ENCODE data around the gene FASTKD3. TPM values are rescaled to one million over a fixed set of nuclear protein-coding genes. Genes with fewer than 3 reads are reported as not detected.
"Not testable (repeated sequence)": the region's sequence is repeated elsewhere in the genome, so short reads cannot be mapped to it uniquely, and the experiment has no call there.

FASTKD3 gene
- total RNA-seq = 17.7 and 18.3 TPM in 2 replicates

GRCh38 chr5:7868773-7869473 lies at the start of gene FASTKD3, which contains the start of gene MTRR:
FASTKD3 (minus strand) TSS chr5:7869031; CDS start chr5:7868083, 948 bp downstream.
MTRR (plus strand) TSS chr5:7869148; CDS start chr5:7870795, 1,647 bp downstream.
- intact Hi-C loops (cut with micrococcal nuclease) = loop anchor here (1.0 to 5.0 kb wide), 4 partner anchors 9 to 1237 kb away; partner anchors contain the start of gene TENT4A
- peaks cover 46% of the 10 kb centered on the region for H3K36me3 Mint-ChIP-seq (ENCODE audit: low read depth)
- no peaks in the 10 kb centered on the region for H3K27me3 Mint-ChIP-seq
- no peaks in the 10 kb centered on the region for H3K9me3 Mint-ChIP-seq
- H3K4me3 Mint-ChIP-seq = peak within 1 kb of the TSS; percentile 99
- peak; percentile 97 for DNase-seq
- H3K27ac Mint-ChIP-seq = peak within 1 kb of the TSS; percentile 92
- peaks cover 64% of the 10 kb centered on the region for H3K4me1 Mint-ChIP-seq

DNA sequence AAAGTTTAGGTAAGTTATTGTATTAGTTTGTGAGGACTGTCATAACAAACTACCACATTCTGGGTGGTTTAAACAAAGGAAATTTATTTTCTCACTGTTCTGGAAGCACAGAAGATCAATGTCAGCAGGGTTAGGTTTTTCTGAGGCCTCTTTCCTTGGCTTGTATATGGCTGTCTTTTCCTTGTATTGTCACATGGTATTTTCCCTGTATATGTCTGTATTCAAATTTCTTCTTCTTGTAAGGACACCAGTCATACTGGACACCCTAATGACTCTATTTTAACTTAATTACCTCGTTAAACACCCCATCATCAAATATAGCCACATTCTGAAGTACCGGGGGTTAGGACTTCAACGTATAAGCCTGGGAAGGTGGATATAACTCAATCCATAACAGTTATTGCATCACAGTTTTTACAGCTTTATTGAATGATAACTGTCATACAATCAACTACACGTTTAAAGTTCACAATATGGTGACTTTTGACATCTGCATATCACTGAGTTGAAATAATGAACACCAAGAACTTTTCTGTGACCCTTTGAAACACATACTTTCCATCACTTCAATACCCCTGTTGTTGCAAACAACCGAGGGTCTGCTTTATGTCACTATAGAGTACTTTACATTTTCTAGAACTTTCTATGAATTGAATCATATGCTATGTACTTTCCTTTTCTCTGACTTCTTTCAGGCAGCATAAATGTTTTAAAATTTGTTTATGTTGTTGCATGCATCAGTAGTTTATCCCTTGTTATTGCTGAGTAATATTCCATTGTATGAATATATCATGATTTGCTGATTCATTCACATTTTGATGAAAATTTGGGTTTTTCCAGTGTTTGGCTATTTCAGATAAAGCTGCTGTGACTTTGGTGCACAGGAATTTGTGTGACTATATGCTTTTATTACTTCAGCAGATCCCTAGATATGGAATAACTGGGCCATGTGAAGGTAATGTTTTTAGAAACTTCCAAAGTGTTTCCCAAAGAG lies 48.6 kb upstream of the FASTKD3 start:
- H3K36me3 Mint-ChIP-seq (ENCODE audit: low read depth) = peaks cover 6% of the 10 kb centered on the region
- no peak overlapping the region for H3K4me3 Mint-ChIP-seq
- H3K27ac Mint-ChIP-seq = no peak overlapping the region
- H3K27me3 Mint-ChIP-seq = peaks cover 7% of the 10 kb centered on the region
- peaks cover 8% of the 10 kb centered on the region for H3K9me3 Mint-ChIP-seq
- intact Hi-C loops (cut with micrococcal nuclease) = no loop called here
- DNase-seq = no peak
- no peaks in the 10 kb centered on the region for H3K4me1 Mint-ChIP-seq

GRCh38 chr5:7916171-7916804 lies 47.5 kb upstream of the FASTKD3 start:
- intact Hi-C loops (cut with micrococcal nuclease) = no loop called here
- Mint-ChIP-seq H3K36me3 (ENCODE audit: low read depth) (peaks cover 15% of the 10 kb centered on the region), H3K27me3 (peaks cover 4% of the 10 kb centered on the region), H3K4me3 (no peak overlapping the region), H3K27ac (no peak overlapping the region), H3K4me1 (no peaks in the 10 kb centered on the region), H3K9me3 (peaks cover 8% of the 10 kb centered on the region)
- no peak for DNase-seq

- H3K4me3 Mint-ChIP-seq; H3K4me1 Mint-ChIP-seq; H3K27me3 Mint-ChIP-seq; H3K27ac Mint-ChIP-seq; intact Hi-C loops (cut with micrococcal nuclease); DNase-seq: not testable (repeated sequence)
- H3K9me3 Mint-ChIP-seq = peaks cover 31% of the 10 kb centered on the region
- peaks cover 47% of the 10 kb centered on the region for H3K36me3 Mint-ChIP-seq (ENCODE audit: low read depth)
Measured at GRCh38 chr5:7911429-7911771, 42.6 kb upstream of the FASTKD3 start.

DNA sequence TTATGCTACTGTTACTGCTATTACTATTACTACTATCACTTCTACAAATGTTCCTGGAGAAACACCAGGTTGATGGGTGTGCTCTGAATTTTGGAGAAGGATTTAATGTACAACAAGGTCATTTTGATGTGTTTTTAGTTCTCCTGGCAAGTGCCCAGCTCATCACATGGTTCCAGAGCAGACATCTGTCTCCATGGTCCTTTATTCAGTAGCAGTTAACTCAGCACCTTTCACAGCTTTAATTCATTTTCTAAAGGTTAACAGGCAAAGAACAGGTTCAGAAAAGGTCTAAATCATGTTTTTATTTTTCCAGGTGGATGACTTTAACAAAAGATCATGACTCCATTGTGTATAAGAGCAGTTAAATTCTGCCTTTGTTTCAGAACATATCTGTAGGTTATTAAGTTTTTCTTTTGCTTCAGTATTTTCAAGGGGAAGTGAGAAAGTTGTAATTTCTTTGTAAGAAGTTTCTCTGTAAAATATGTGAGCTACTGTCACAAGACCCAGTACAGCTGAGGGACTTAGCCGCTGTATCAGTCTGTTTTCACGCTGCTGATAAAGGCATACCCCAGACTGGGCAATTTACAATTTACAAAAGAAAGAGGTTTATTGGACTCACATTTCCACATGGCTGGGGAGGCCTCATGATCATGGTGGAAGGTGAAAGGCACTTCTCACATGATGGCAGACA lies 42.1 kb upstream of the FASTKD3 start:
- H3K36me3 Mint-ChIP-seq (ENCODE audit: low read depth) = peaks cover 50% of the 10 kb centered on the region
- H3K9me3 Mint-ChIP-seq = peaks cover 31% of the 10 kb centered on the region
- DNase-seq = no peak
- H3K27me3 Mint-ChIP-seq = no peaks in the 10 kb centered on the region
- no peak overlapping the region for H3K4me3 Mint-ChIP-seq
- no peak overlapping the region for H3K27ac Mint-ChIP-seq
- intact Hi-C loops (cut with micrococcal nuclease) = no loop called here
- H3K4me1 Mint-ChIP-seq = no peaks in the 10 kb centered on the region

- Mint-ChIP-seq H3K4me1 (peaks cover 6% of the 10 kb centered on the region), H3K36me3 (ENCODE audit: low read depth) (peaks cover 72% of the 10 kb centered on the region), H3K27ac (no peak overlapping the region), H3K27me3 (no peaks in the 10 kb centered on the region), H3K4me3 (no peak overlapping the region), H3K9me3 (peaks cover 31% of the 10 kb centered on the region)
- intact Hi-C loops (cut with micrococcal nuclease) = no loop called here
- no peak for DNase-seq
Measured at GRCh38 chr5:7908317-7908716, 39.5 kb upstream of the FASTKD3 start.

DNA sequence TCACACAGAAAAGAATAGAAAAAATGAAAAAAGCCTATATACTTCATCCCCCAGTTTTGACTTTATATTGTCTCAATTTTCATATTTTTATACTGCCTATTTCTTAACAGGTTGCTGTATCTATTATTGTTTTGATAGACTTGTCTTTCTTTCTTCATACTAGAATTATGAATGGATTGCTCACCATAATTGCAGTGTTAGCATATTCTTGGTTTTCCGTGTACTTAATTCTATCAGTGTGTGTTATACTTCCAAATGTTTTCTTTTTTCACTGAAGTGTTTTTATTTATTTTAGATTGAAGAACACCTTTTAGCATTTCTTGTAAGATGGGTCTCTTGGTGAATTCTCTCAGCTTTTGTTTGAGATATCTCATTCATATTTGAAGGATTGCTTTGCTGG lies 38.8 kb upstream of the FASTKD3 start:
- no peak overlapping the region for H3K4me3 Mint-ChIP-seq
- intact Hi-C loops (cut with micrococcal nuclease) = no loop called here
- peaks cover 75% of the 10 kb centered on the region for H3K36me3 Mint-ChIP-seq (ENCODE audit: low read depth)
- H3K27ac Mint-ChIP-seq = no peak overlapping the region
- peaks cover 25% of the 10 kb centered on the region for H3K9me3 Mint-ChIP-seq
- no peak for DNase-seq
- no peaks in the 10 kb centered on the region for H3K27me3 Mint-ChIP-seq
- H3K4me1 Mint-ChIP-seq = peaks cover 11% of the 10 kb centered on the region

DNA sequence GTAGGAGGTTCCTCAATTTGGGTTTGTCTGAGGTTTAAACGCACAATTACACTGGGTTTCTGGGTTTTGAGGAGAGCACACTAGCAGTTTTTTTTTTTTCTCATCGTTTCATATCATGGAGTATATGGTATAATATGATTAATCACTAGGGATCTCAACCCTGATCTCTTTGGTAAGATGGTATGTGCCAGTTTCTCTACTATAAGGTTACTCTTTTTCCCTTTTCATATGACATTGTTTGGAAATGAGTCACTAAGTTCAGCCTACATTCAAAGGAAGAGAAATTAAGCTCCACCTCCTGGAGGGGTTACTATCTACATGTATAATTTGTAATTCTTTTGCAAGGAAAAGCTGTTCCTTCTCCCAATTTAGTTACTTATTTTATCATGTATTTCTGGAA lies 35.3 kb upstream of the FASTKD3 start:
- H3K27me3 Mint-ChIP-seq = no peaks in the 10 kb centered on the region
- peak overlapping the region; percentile 41 for H3K27ac Mint-ChIP-seq
- DNase-seq = no peak
- no peak overlapping the region for H3K4me3 Mint-ChIP-seq
- intact Hi-C loops (cut with micrococcal nuclease) = no loop called here
- H3K9me3 Mint-ChIP-seq = peaks cover 15% of the 10 kb centered on the region
- peaks cover 75% of the 10 kb centered on the region for H3K36me3 Mint-ChIP-seq (ENCODE audit: low read depth)
- H3K4me1 Mint-ChIP-seq = peaks cover 17% of the 10 kb centered on the region

DNA sequence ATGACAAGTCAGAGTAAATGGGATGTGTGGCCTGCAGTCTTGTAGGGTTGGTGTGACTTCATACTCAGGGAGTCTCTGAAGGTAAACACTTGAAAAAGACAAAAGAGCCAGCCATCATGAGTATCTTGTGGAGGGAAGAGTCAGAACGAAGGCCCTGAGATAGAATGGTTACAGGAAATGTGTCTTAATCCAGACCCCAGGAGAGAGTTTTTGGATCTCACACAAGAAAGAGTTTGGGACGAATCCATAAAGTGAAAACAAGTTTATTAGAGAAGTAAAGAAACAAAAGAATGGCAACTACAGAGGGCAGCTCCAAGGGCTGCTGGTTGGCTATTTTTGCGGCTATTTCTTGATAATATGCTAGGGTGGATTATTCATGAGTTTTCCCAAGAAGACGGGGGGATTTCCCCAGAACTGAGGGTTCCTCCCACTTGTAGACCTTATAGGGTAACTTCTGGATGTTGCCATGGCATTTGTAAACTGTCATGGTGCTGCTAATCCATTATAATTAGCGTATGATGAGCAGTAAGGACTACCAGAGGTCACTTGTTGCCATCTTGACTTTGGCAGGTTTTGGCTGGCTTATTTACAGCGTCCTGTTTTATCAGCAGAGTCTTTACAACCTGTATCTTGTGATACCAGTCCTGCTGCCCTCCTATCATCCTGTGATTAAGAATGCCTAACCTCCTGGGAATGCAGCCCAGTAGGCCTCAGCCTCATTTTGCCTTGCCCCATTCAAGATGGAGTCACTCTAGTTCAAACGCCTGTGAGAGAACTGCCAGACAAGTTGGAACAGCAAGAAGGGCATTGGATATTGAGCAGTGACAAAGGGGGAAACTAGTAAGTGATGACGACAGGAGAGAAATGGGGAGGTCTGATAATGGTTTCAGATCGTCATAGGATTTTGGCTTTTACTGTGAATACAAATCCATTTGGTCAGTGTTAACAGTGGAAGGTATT lies 34.1 kb upstream of the FASTKD3 start:
- Mint-ChIP-seq H3K9me3 (peaks cover 9% of the 10 kb centered on the region), H3K4me3 (no peak overlapping the region), H3K36me3 (ENCODE audit: low read depth) (peaks cover 77% of the 10 kb centered on the region), H3K27ac (peak overlapping the region; percentile 43), H3K4me1 (peaks cover 17% of the 10 kb centered on the region), H3K27me3 (no peaks in the 10 kb centered on the region)
- no peak for DNase-seq
- intact Hi-C loops (cut with micrococcal nuclease) = no loop called here

DNA sequence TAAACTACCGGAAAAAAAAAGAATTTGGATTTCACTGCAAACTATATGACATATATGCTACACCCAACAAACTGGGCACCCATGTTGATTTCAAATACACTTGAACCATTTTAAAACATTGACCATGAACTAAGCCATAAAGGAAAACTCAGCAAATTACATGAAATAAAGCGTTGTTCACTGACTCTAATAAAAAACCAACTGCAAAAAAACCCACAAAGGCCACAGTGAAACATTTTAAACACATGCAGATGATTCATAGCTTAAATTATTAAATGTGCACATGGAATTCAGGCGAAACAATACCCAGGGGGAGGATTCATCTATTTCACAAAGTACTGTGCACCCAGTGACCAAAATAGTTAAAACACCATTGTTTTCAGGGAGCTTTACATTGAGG lies 33.4 kb upstream of the FASTKD3 start:
- H3K4me3 Mint-ChIP-seq = no peak overlapping the region
- H3K36me3 Mint-ChIP-seq (ENCODE audit: low read depth) = peaks cover 72% of the 10 kb centered on the region
- H3K27ac Mint-ChIP-seq = peak overlapping the region; percentile 43
- no peaks in the 10 kb centered on the region for H3K27me3 Mint-ChIP-seq
- no peak for DNase-seq
- H3K4me1 Mint-ChIP-seq = peaks cover 17% of the 10 kb centered on the region
- intact Hi-C loops (cut with micrococcal nuclease) = no loop called here
- H3K9me3 Mint-ChIP-seq = peaks cover 3% of the 10 kb centered on the region

DNA sequence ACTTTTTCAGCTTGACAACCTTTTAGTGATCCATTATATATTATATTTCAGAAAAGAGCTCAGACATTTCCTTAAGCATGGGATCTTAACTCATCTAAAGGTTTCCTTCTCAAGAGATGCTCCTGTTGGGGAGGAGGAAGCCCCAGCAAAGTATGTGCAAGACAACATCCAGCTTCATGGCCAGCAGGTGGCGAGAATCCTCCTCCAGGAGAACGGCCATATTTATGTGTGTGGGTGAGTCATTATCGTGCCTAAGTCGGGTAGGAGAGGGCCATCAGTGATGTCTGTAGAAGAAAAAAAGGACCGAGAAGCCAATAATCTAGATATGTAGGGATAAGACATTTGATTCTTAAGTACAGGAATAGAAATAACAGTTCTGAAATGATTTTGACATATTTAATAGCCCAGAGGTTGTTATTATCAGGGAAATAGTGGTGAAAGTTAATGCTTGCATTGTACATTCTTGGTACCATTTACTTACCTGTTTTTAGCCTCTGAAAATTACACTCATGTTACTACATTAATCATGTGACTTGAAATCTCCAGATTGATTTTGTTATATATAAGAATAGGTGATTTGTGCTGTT lies 28.3 kb upstream of the FASTKD3 start:
- H3K9me3 Mint-ChIP-seq = no peaks in the 10 kb centered on the region
- H3K36me3 Mint-ChIP-seq (ENCODE audit: low read depth) = peaks cover 74% of the 10 kb centered on the region
- H3K4me1 Mint-ChIP-seq = peaks cover 14% of the 10 kb centered on the region
- H3K27ac Mint-ChIP-seq = no peak overlapping the region
- H3K27me3 Mint-ChIP-seq = no peaks in the 10 kb centered on the region
- no peak overlapping the region for H3K4me3 Mint-ChIP-seq
- DNase-seq = peak; percentile 72
- intact Hi-C loops (cut with micrococcal nuclease) = no loop called here

GRCh38 chr5:7894860-7895259 lies 26.0 kb upstream of the FASTKD3 start:
- peaks cover 13% of the 10 kb centered on the region for H3K4me1 Mint-ChIP-seq
- no peaks in the 10 kb centered on the region for H3K9me3 Mint-ChIP-seq
- intact Hi-C loops (cut with micrococcal nuclease) = loop anchor here (2.0 kb wide), 1 partner anchor 16 kb away; no protein-coding TSS in a partner anchor
- DNase-seq = no peak
- H3K4me3 Mint-ChIP-seq = no peak overlapping the region
- H3K27ac Mint-ChIP-seq = no peak overlapping the region
- H3K27me3 Mint-ChIP-seq = no peaks in the 10 kb centered on the region
- peaks cover 78% of the 10 kb centered on the region for H3K36me3 Mint-ChIP-seq (ENCODE audit: low read depth)
